Gastrocnemius medialis (tissue), 4 donors: ENCODE data around the gene HS3ST6.

Experiments used
- POLR2A ChIP-seq, 2 donors: fragments of 450-650 bp; IDR thresholded peaks; one replicate each; pipeline ENCODE4 v1.6.1; 2017; ENCODE audit warnings: antibody characterized with exemption in 2 of 2, mild to moderate bottlenecking in 2 of 2, moderate library complexity in 2 of 2
- TF ChIP-seq, protein P1 (sequence below), 5 experiments: fragments of 450-650 bp in 3 of 5; fragments of 200-600 bp in 2 of 5; sonication (generic) in 2 of 5; IDR thresholded peaks in 4 of 5; conservative IDR thresholded peaks in 1 of 5; 1 replicate in 4 of 5; 2 replicates in 1 of 5; pipeline ENCODE4 v1.5.1; 2016 to 2019; ENCODE audit warnings: antibody characterized with exemption in 5 of 5, mild to moderate bottlenecking in 3 of 5, moderate library complexity in 3 of 5

DNA sequence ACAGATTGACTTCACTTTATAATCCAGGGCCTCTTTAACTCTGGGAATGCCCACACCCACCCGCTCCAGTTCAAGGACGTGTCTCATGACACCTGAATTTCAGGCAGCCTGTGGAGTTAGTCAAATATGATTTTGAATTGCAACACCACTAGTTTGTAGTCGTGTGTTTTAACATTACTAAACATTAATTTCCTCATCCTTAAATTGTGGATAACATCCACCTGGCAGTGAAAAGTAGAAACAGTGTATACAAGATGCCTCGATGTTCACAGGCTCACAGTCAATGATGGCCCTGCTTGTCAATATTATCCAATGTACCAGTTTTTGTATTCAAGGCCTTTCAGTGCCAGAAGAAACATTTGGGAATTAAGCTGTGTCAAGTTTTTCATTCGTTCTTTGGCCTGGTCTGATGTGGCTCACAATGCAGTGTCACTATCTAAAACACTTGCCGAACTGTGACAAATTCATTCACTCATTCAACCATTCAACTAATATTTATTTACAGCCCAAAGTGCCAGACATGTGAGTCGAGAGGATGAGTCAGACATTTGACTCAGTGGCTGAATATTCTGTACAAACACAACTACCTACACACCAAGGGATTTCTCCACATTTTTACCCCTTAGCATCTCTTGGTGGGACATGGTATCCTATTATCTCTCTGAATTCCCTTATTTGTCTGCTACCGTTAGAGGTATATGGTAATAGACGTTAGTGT, 47.7 kb downstream of the HS3ST6 start:
- TF ChIP-seq, protein P1, sequence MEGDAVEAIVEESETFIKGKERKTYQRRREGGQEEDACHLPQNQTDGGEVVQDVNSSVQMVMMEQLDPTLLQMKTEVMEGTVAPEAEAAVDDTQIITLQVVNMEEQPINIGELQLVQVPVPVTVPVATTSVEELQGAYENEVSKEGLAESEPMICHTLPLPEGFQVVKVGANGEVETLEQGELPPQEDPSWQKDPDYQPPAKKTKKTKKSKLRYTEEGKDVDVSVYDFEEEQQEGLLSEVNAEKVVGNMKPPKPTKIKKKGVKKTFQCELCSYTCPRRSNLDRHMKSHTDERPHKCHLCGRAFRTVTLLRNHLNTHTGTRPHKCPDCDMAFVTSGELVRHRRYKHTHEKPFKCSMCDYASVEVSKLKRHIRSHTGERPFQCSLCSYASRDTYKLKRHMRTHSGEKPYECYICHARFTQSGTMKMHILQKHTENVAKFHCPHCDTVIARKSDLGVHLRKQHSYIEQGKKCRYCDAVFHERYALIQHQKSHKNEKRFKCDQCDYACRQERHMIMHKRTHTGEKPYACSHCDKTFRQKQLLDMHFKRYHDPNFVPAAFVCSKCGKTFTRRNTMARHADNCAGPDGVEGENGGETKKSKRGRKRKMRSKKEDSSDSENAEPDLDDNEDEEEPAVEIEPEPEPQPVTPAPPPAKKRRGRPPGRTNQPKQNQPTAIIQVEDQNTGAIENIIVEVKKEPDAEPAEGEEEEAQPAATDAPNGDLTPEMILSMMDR (IDR thresholded peaks at IDR 0.05 in 4 of 5, conservative IDR thresholded peaks at IDR 0.05 in 1 of 5), result no peak
- TF ChIP-seq POLR2A (IDR thresholded peaks at IDR 0.05), result no peak
